Left ventricle myocardium inferior (tissue), 1 donor: Measurements from ENCODE around the gene ANKRD62. TPM values are rescaled to one million over a fixed set of nuclear protein-coding genes. Genes with fewer than 3 reads are reported as not detected.

Source experiments
- DNase-seq: peaks from one replicate; pipeline ENCODE4 v3.0.0-alpha.2; 2020
- H3K27ac ChIP-seq: fragments of 200-600 bp; replicated peaks from 2 replicates; pipeline ENCODE4 v1.8.0; 2021
- H3K27me3 ChIP-seq: fragments of 200-600 bp; 2 replicates; pipeline ENCODE4 v1.8.0; 2021; ENCODE audit warnings: low read depth
- H3K36me3 ChIP-seq: fragments of 200-600 bp; 2 replicates; pipeline ENCODE4 v1.8.0; 2021
- H3K4me1 ChIP-seq: fragments of 200-600 bp; 2 replicates; pipeline ENCODE4 v1.8.0; 2021
- H3K4me3 ChIP-seq: fragments of 200-600 bp; 2 replicates; pipeline ENCODE4 v1.8.0; 2021; ENCODE audit warnings: mild to moderate bottlenecking, moderate library complexity
- H3K9me3 ChIP-seq: fragments of 200-600 bp; replicated peaks from 2 replicates; pipeline ENCODE4 v1.8.0; 2021
- CTCF ChIP-seq: fragments of 200-600 bp; IDR thresholded peaks from 2 replicates; pipeline ENCODE4 v1.8.0; 2021; ENCODE audit warnings: antibody characterized with exemption, mild to moderate bottlenecking, borderline replicate concordance
- intact Hi-C: fragments of 100-400 bp; cut with micrococcal nuclease; formaldehyde crosslinking; loops from one replicate; pipeline ENCODE4 v1.11.0; 2022
- total RNA-seq: library from RNA; stranded (reverse); fragmentation: NEBNext Ultra II Directional; extraction: Animal tissue kit (Norgen Biotek cat#: 25700); gene quantifications from one replicate; pipeline ENCODE4 v1.2.1, GENCODE V29; 2021
- donor health status: DM: no; HTN: yes; CAD: no; lungs with severe emphysema.

ANKRD62 gene
- total RNA-seq, 1 donor from 2014 or later: not detected

GRCh38 chr18:12061685-12062084 is 32.0 kb upstream of the ANKRD62 start:
- Histone ChIP-seq H3K36me3 (no peaks in the 10 kb centered on the region), H3K4me3 (no peak overlapping the region), H3K4me1 (no peaks in the 10 kb centered on the region), H3K27me3 (no peaks in the 10 kb centered on the region), H3K9me3 (no peaks in the 10 kb centered on the region), H3K27ac (no peak overlapping the region)
- DNase-seq: no peak
- intact Hi-C loops: no loop called here
- no peak for TF ChIP-seq CTCF

DNA sequence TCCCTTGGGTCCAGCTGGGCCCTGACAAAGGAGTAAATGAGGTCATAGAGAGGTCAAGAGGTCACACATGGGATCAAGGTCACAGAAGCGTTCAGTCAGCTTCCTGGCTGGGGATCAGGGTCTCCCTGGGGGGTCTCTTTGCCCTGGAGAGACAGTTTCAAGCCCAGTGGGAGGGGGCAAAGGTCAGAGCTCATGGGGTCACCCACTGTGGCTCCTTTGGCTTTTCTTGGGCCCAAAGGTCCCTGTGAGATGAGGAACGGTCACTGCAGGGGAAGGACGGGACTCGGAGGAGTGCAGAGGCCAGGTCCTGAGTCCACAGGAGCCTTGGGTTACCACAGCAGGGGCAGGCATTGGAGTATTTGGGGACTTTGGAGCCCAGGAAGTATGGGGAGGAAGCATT is 30.7 kb upstream of the ANKRD62 start:
- Histone ChIP-seq H3K4me1 (no peaks in the 10 kb centered on the region), H3K4me3 (no peak overlapping the region), H3K27me3 (peaks cover 3% of the 10 kb centered on the region), H3K9me3 (no peaks in the 10 kb centered on the region), H3K36me3 (no peaks in the 10 kb centered on the region), H3K27ac (no peak overlapping the region)
- intact Hi-C loops: no loop called here
- TF ChIP-seq CTCF: no peak
- no peak for DNase-seq

GRCh38 chr18:12064086-12064763 is 29.4 kb upstream of the ANKRD62 start:
- Histone ChIP-seq H3K4me3 (no peak overlapping the region), H3K27me3 (peaks cover 4% of the 10 kb centered on the region), H3K27ac (no peak overlapping the region), H3K36me3 (no peaks in the 10 kb centered on the region), H3K4me1 (no peaks in the 10 kb centered on the region), H3K9me3 (no peaks in the 10 kb centered on the region)
- TF ChIP-seq CTCF: no peak
- no peak for DNase-seq
- intact Hi-C loops: no loop called here

GRCh38 chr18:12065397-12065796 is 28.2 kb upstream of the ANKRD62 start:
- no peak for TF ChIP-seq CTCF
- no peak overlapping the region for H3K4me3 ChIP-seq
- no peak for DNase-seq
- no peaks in the 10 kb centered on the region for H3K4me1 ChIP-seq
- no peaks in the 10 kb centered on the region for H3K36me3 ChIP-seq
- H3K9me3 ChIP-seq: no peaks in the 10 kb centered on the region
- intact Hi-C loops: no loop called here
- H3K27ac ChIP-seq: no peak overlapping the region
- H3K27me3 ChIP-seq: peaks cover 4% of the 10 kb centered on the region

DNA sequence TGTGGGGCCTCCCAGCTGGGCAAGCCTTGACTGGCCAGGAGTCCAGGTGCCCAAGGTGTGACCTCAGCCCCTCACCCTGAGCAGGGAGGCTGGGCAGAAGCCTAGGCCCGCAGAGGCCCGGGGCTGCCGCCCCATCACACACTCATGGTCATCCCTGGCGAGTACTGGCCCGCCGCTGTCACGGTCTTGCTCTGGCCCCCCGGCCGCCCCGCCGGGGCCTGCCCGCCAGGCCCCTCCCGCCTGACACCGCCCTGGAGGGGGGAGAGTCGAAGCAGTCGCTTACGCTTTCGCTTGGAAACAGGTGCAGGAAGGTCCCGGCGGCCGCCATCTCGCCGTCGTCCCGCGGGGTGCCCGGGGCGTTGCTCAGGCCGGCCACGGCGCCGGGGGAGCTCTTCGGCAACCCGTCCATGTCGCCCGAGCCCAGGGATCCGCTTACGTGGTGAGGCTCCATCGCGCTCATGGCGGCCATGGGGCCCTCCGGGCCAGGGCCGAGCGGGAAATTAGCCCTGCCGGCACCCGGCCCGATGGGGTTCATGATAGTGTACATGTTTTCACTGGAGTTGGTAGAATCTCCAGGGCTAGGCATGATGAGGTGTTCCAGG is 26.6 kb upstream of the ANKRD62 start:
- Histone ChIP-seq H3K4me1 (no peaks in the 10 kb centered on the region), H3K4me3 (no peak overlapping the region), H3K27me3 (peaks cover 4% of the 10 kb centered on the region), H3K9me3 (no peaks in the 10 kb centered on the region), H3K27ac (no peak overlapping the region), H3K36me3 (no peaks in the 10 kb centered on the region)
- TF ChIP-seq CTCF: no peak
- DNase-seq: no peak
- intact Hi-C loops: no loop called here
